ENCODE data around the gene C17orf78.

The C17orf78 gene

GRCh38 chr17:37425268-37425667 lies 49.5 kb downstream of the C17orf78 start:
- no peaks in the 10 kb centered on the region for H3K4me1 ChIP-seq (ENCODE audit: insufficient read depth, low read length, poor library complexity, severe bottlenecking)
- H3K27me3 ChIP-seq (ENCODE audit: insufficient read depth, low read length, poor library complexity, severe bottlenecking): no peaks in the 10 kb centered on the region
- no peaks in the 10 kb centered on the region for H4K20me1 ChIP-seq (ENCODE audit: insufficient read depth, low read length, poor library complexity, severe bottlenecking)
- H3K9me3 ChIP-seq (ENCODE audit: insufficient read depth, low read depth, low read length): no peaks in the 10 kb centered on the region
- no peak overlapping the region for H2AFZ ChIP-seq (ENCODE audit: low read length)
- no peaks in the 10 kb centered on the region for H3K9me2 ChIP-seq (replicated peaks; ENCODE audit: low read depth, low read length)
- H3K4me3 ChIP-seq (ENCODE audit: low read length, poor library complexity, severe bottlenecking): no peak overlapping the region
- H3K9ac ChIP-seq (ENCODE audit: low read depth, low read length, poor library complexity, severe bottlenecking): no peak overlapping the region
- no peak overlapping the region for H3K4me2 ChIP-seq (ENCODE audit: low read depth, low read length, poor library complexity, severe bottlenecking)
- no peaks in the 10 kb centered on the region for H3K79me2 ChIP-seq (ENCODE audit: insufficient read depth, low read length)
- H3K36me3 ChIP-seq (ENCODE audit: insufficient read depth, low read length): peaks cover 63% of the 10 kb centered on the region
- TF ChIP-seq CTCF (conservative IDR thresholded peaks at IDR 0.05; ENCODE audit: low read length) (no peak), EZH2phosphoT487 (IDR thresholded peaks at IDR 0.05; ENCODE audit: borderline replicate concordance) (no peak)
- no peaks in the 10 kb centered on the region for H3F3A ChIP-seq (ENCODE audit: low read depth)

- Histone ChIP-seq H3K36me3 (ENCODE audit: insufficient read depth, low read length) (peaks cover 58% of the 10 kb centered on the region), H3F3A (ENCODE audit: low read depth) (no peaks in the 10 kb centered on the region)
- TF ChIP-seq EZH2phosphoT487 (IDR thresholded peaks at IDR 0.05; ENCODE audit: borderline replicate concordance) (no peak), CTCF (conservative IDR thresholded peaks at IDR 0.05; ENCODE audit: low read length) (no peak)
Observed at GRCh38 chr17:37429039-37429438, 53.3 kb downstream of the C17orf78 start.

GRCh38 chr17:37429453-37429852 lies 53.7 kb downstream of the C17orf78 start:
- TF ChIP-seq EZH2phosphoT487 (IDR thresholded peaks at IDR 0.05; ENCODE audit: borderline replicate concordance): no peak
- no peak for TF ChIP-seq CTCF (conservative IDR thresholded peaks at IDR 0.05; ENCODE audit: low read length)
- Histone ChIP-seq H3K9me2 (replicated peaks; ENCODE audit: low read depth, low read length) (no peaks in the 10 kb centered on the region), H3K36me3 (ENCODE audit: insufficient read depth, low read length) (peaks cover 61% of the 10 kb centered on the region), H3K79me2 (ENCODE audit: insufficient read depth, low read length) (no peaks in the 10 kb centered on the region), H3K9me3 (ENCODE audit: insufficient read depth, low read depth, low read length) (no peaks in the 10 kb centered on the region), H3F3A (ENCODE audit: low read depth) (no peaks in the 10 kb centered on the region), H3K27me3 (ENCODE audit: insufficient read depth, low read length, poor library complexity, severe bottlenecking) (no peaks in the 10 kb centered on the region), H3K4me3 (ENCODE audit: low read length, poor library complexity, severe bottlenecking) (no peak overlapping the region), H3K4me1 (ENCODE audit: insufficient read depth, low read length, poor library complexity, severe bottlenecking) (no peaks in the 10 kb centered on the region), H4K20me1 (ENCODE audit: insufficient read depth, low read length, poor library complexity, severe bottlenecking) (no peaks in the 10 kb centered on the region), H3K4me2 (ENCODE audit: low read depth, low read length, poor library complexity, severe bottlenecking) (no peak overlapping the region), H2AFZ (ENCODE audit: low read length) (no peak overlapping the region), H3K9ac (ENCODE audit: low read depth, low read length, poor library complexity, severe bottlenecking) (no peak overlapping the region)

More at GRCh38 chr17:37429039-37429438, 53.3 kb downstream of the C17orf78 start:
- no peaks in the 10 kb centered on the region for H3K4me1 ChIP-seq (ENCODE audit: insufficient read depth, low read length, poor library complexity, severe bottlenecking)
- H2AFZ ChIP-seq (ENCODE audit: low read length): no peak overlapping the region
- H3K9me3 ChIP-seq (ENCODE audit: insufficient read depth, low read depth, low read length): no peaks in the 10 kb centered on the region
- no peak overlapping the region for H3K4me2 ChIP-seq (ENCODE audit: low read depth, low read length, poor library complexity, severe bottlenecking)
- H3K9ac ChIP-seq (ENCODE audit: low read depth, low read length, poor library complexity, severe bottlenecking): no peak overlapping the region
- H3K9me2 ChIP-seq (replicated peaks; ENCODE audit: low read depth, low read length): no peaks in the 10 kb centered on the region
- no peaks in the 10 kb centered on the region for H3K27me3 ChIP-seq (ENCODE audit: insufficient read depth, low read length, poor library complexity, severe bottlenecking)
- H4K20me1 ChIP-seq (ENCODE audit: insufficient read depth, low read length, poor library complexity, severe bottlenecking): no peaks in the 10 kb centered on the region
- no peaks in the 10 kb centered on the region for H3K79me2 ChIP-seq (ENCODE audit: insufficient read depth, low read length)
- no peak overlapping the region for H3K4me3 ChIP-seq (ENCODE audit: low read length, poor library complexity, severe bottlenecking)
